ENCODE measurements around the gene APBB2. TPM values are rescaled to one million over a fixed set of nuclear protein-coding genes. Genes with fewer than 3 reads are reported as not detected.

The APBB2 gene
- total and polyA plus RNA-seq, 2 of the 8 experiments (the other 6 are each of a cell fraction or from before 2014, with no cell fraction given): 58.7 to 59.4 TPM

DNA sequence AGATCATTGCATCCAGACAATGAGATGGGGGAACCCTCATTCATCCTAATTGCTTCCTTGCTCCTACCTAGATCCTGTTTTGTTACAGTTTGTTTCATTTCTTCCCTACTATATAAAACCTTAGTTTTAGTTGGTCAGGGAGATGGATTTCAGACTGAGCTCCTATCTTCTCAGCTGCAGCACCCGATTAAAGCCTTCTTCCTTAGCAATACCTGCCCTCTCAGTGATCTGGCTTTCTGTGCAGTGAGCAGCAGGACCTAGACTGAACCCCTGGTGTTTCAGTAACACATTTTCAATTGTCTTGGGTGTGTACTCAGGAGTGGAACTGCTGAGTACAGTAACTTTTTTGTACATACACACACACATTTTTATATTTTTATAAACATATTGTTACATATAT is 187.4 kb downstream of the APBB2 start:
- Histone ChIP-seq H3K14ac (ENCODE audit: insufficient read length) (no peak overlapping the region), H3K36me3 (ENCODE audit: control insufficient read depth in 2 of 4, insufficient read depth in 4 of 4, low read length in 3 of 4) (peaks cover 0 to 10% (median 2%) of the 10 kb centered on the region in 4 experiments; a peak in 3 of 8 replicates), H3K23ac (ENCODE audit: insufficient read length) (no peak overlapping the region), H3K4ac (replicated peaks; ENCODE audit: insufficient read length, low read depth, low read length) (no peak overlapping the region), H3K4me1 (replicated peaks in 1 of 4; ENCODE audit: control insufficient read depth in 3 of 4, insufficient read depth in 4 of 4, low read length in 3 of 4) (no peaks in the 10 kb centered on the region), H3K9me3 (ENCODE audit: insufficient read depth in 2 of 2, low read depth in 1 of 2, low read length in 1 of 2) (peaks cover 31 to 45% of the 10 kb centered on the region in 2 experiments), H3K79me1 (ENCODE audit: low read depth, low read length) (no peaks in the 10 kb centered on the region), H3K4me2 (ENCODE audit: insufficient read depth in 1 of 2, low read depth in 2 of 2, low read length in 2 of 2) (no peak overlapping the region), H3K56ac (replicated peaks; ENCODE audit: insufficient read length, low read depth, low read length) (no peak overlapping the region), H3K23me2 (ENCODE audit: low read depth, low read length) (no peaks in the 10 kb centered on the region), H4K20me1 (replicated peaks in 1 of 2; ENCODE audit: control insufficient read depth in 1 of 2, insufficient read depth in 2 of 2, low read length in 2 of 2) (no peaks in the 10 kb centered on the region), H3K18ac (ENCODE audit: extremely low read depth, low read length) (no peak overlapping the region), H3K9ac (replicated peaks in 1 of 4; ENCODE audit: extremely low read depth in 1 of 4, low read depth in 3 of 4, low read length in 3 of 4) (no peak overlapping the region), H4K5ac (ENCODE audit: insufficient read length, low read depth, low read length) (no peak overlapping the region), H2BK120ac (replicated peaks; ENCODE audit: low read depth, low read length) (no peak overlapping the region), H2BK20ac (ENCODE audit: low read length) (no peak overlapping the region), H4K8ac (ENCODE audit: extremely low read depth, insufficient read depth, low read length) (no peak overlapping the region), H4K91ac (replicated peaks; ENCODE audit: insufficient read length, low read length) (no peak overlapping the region), H2AK5ac (ENCODE audit: low read depth, low read length) (no peak overlapping the region), H3K27me3 (replicated peaks in 1 of 4; ENCODE audit: control insufficient read depth in 3 of 4, extremely low read depth in 1 of 4, insufficient read depth in 3 of 4, low read length in 3 of 4) (no peaks in the 10 kb centered on the region), H2BK15ac (ENCODE audit: low read length) (no peak overlapping the region), H2BK12ac (ENCODE audit: low read depth, low read length) (no peak overlapping the region), H2BK5ac (ENCODE audit: low read depth, low read length) (no peak overlapping the region), H2AFZ (ENCODE audit: low read length) (no peak overlapping the region), H3K27ac (ENCODE audit: low read depth, low read length) (no peak overlapping the region), H3K79me2 (ENCODE audit: control insufficient read depth in 1 of 2, insufficient read depth in 2 of 2, low read length in 2 of 2) (no peaks in the 10 kb centered on the region), H3K4me3 (ENCODE audit: extremely low read depth in 1 of 4, insufficient read depth in 2 of 4, low read depth in 3 of 4, low read length in 4 of 4) (no peak overlapping the region)
- DNase-seq (ENCODE audit: low read depth in 1 of 2, low spot score in 2 of 2) (no peak), FAIRE-seq (no peak)
- CTCF ChIA-PET (ENCODE audit: partially characterized antibody): interaction anchor here (0.6 kb wide), 1 partner anchor 39 kb away, joined by 3 read pairs; no protein-coding TSS in a partner anchor
- POLR2A ChIA-PET (ENCODE audit: partially characterized antibody): no interaction called here
- 94% methylated on average over 1 of the region's 1 CpG; no CpG with 5 or more reads in 1 of the 2 experiments for WGBS, 2 experiments (ENCODE audit: extremely low coverage in 1 of 2, insufficient coverage in 1 of 2, insufficient read length in 1 of 2, insufficient replicate concordance in 2 of 2, low coverage in 1 of 2, low lambda C conversion rate in 2 of 2, missing lambda C conversion rate in 1 of 2)
- TF ChIP-seq NRF1 (IDR thresholded peaks at IDR 0.05; ENCODE audit: low read depth, low read length) (no peak), SIN3A (conservative IDR thresholded peaks at IDR 0.05 in 1 of 2, IDR thresholded peaks at IDR 0.05 in 1 of 2; ENCODE audit: low read depth in 1 of 2, low read length in 2 of 2) (no peak), TAF1 (IDR thresholded peaks at IDR 0.05; ENCODE audit: low read depth, low read length) (no peak), TCF12 (IDR thresholded peaks at IDR 0.05; ENCODE audit: low read depth, low read length) (no peak), USF2 (IDR thresholded peaks at IDR 0.05; ENCODE audit: low read length) (no peak), E2F6 (IDR thresholded peaks at IDR 0.05) (no peak), KDM5A (IDR thresholded peaks at IDR 0.05; ENCODE audit: low read length) (no peak), ASH2L (IDR thresholded peaks at IDR 0.05; ENCODE audit: low read length) (no peak), ZNF274 (IDR thresholded peaks at IDR 0.05; ENCODE audit: borderline replicate concordance, extremely low read depth, low read length) (no peak)

Measured in H1 (cell line).